Esophagus muscularis mucosa (tissue), 4 donors: ENCODE results near the gene DHRS13. TPM values are rescaled to one million over a fixed set of nuclear protein-coding genes. Genes with fewer than 3 reads are reported as not detected.

Experiments
- DNase-seq: peaks from one replicate; pipeline ENCODE4 v3.0.0-alpha.2; 2017; ENCODE audit errors: extremely low spot score
- H3K27ac ChIP-seq, 4 donors: fragments of 200-600 bp; sonication (generic); replicated peaks in 1 of 4; 1 replicate in 3 of 4; 2 replicates in 1 of 4; pipeline ENCODE4 v1.5.1; 2016 to 2019; ENCODE audit warnings: mild to moderate bottlenecking in 1 of 4
- H3K27me3 ChIP-seq, 4 donors: fragments of 200-600 bp; sonication (generic); one replicate each; pipeline versions ENCODE4 v1.5.1 to v1.6.0; 2016 to 2019
- H3K36me3 ChIP-seq, 4 donors: fragments of 200-600 bp; sonication (generic); one replicate each; pipeline ENCODE4 v1.5.1; 2016 to 2019
- H3K4me1 ChIP-seq, 4 donors: fragments of 200-600 bp; sonication (generic); one replicate each; pipeline ENCODE4 v1.5.1; 2016 to 2019
- H3K4me3 ChIP-seq, 4 donors: fragments of 200-600 bp; sonication (generic); 1 replicate in 2 of 4; 2 replicates in 2 of 4; pipeline ENCODE4 v1.5.1; 2016 to 2019; ENCODE audit warnings: mild to moderate bottlenecking in 4 of 4, moderate library complexity in 1 of 4
- H3K9me3 ChIP-seq, 4 donors: fragments of 200-600 bp; sonication (generic); 1 replicate in 3 of 4; 2 replicates in 1 of 4; pipeline ENCODE4 v1.5.1; 2016 to 2019
- CTCF ChIP-seq, 3 experiments: fragments of 200-600 bp in 2 of 3; fragments of 450-650 bp in 1 of 3; sonication (generic) in 2 of 3; IDR thresholded peaks; one replicate each; pipeline ENCODE4 v1.5.1; 2017 to 2019; ENCODE audit warnings: antibody characterized with exemption in 3 of 3, mild to moderate bottlenecking in 2 of 3, moderate library complexity in 1 of 3
- EP300 ChIP-seq: sonication (generic); formaldehyde crosslinking; IDR thresholded peaks from one replicate; pipeline ENCODE4 v1.6.1; 2017; ENCODE audit warnings: antibody characterized with exemption
- POLR2A ChIP-seq: fragments of 450-650 bp; IDR thresholded peaks from one replicate; pipeline ENCODE4 v1.6.1; 2017; ENCODE audit warnings: antibody characterized with exemption, moderate library complexity, mild to moderate bottlenecking, low read depth
- POLR2AphosphoS5 ChIP-seq, 2 donors: sonication (generic); formaldehyde crosslinking; IDR thresholded peaks; one replicate each; pipeline ENCODE4 v1.6.1; 2017; ENCODE audit warnings: antibody characterized with exemption in 2 of 2
- WGBS: methylation state at CpG from one replicate; pipeline ENCODE4 v1.1.5; 2018; 5-methylcytosine and 5-hydroxymethylcytosine counted together
- intact Hi-C: fragments of 100-400 bp; cut with DNase I; formaldehyde crosslinking; loops from one replicate; pipeline ENCODE4 v1.15.1; 2023
- total RNA-seq, 4 donors: library from RNA; depleted of rRNA; stranded (reverse); fragments of >200 nt; gene quantifications; one replicate each; pipeline versions ENCODE4 v1.1.0 to v1.2.1, GENCODE V29; 2016

The DHRS13 gene
- total RNA-seq, 4 donors from 2014 or later = 3.7 to 14.2 (median 5.9) TPM

- Histone ChIP-seq H3K9me3 (no peaks in the 10 kb centered on the region), H3K27ac (peak overlapping the region; percentile 93 to 99 (median 96)), H3K36me3 (peaks cover 0 to 6% (median under 1%) of the 10 kb centered on the region in 4 donors), H3K4me1 (peaks cover 57 to 75% (median 63%) of the 10 kb centered on the region in 4 donors), H3K27me3 (no peaks in the 10 kb centered on the region), H3K4me3 (peak overlapping the region; percentile 82 to 98 (median 92))
- intact Hi-C loops = loop anchor here (5.0 to 10.0 kb wide), 2 partner anchors 36 to 54 kb away; partner anchors contain the start of gene FLOT2
- DNase-seq = no peak
- WGBS = 11% methylated on average over 4 of the region's 4 CpGs
- TF ChIP-seq POLR2A (no peak), EP300 (no peak), CTCF (IDR thresholded peaks at IDR 0.05) (no peak), POLR2AphosphoS5 (IDR thresholded peaks at IDR 0.05) (no peak)
Measured at GRCh38 chr17:28948342-28948741, 45.5 kb upstream of the DHRS13 start.

GRCh38 chr17:28947639-28948038 is 44.8 kb upstream of the DHRS13 start:
- Histone ChIP-seq H3K27me3 (no peaks in the 10 kb centered on the region), H3K4me3 (no peak overlapping the region), H3K9me3 (no peaks in the 10 kb centered on the region), H3K4me1 (peaks cover 52 to 73% (median 57%) of the 10 kb centered on the region in 4 donors), H3K36me3 (peaks cover 0 to 6% (median 3%) of the 10 kb centered on the region in 4 donors), H3K27ac (peak overlapping the region; percentile 93 to 99 (median 96))
- TF ChIP-seq EP300 (no peak), POLR2AphosphoS5 (IDR thresholded peaks at IDR 0.05) (no peak)
- intact Hi-C loops = loop anchor here (5.0 to 10.0 kb wide), 2 partner anchors 35 to 53 kb away; partner anchors contain the start of gene FLOT2
- WGBS = 37% methylated on average over 3 of the region's 3 CpGs
- no peak for DNase-seq

GRCh38 chr17:28946239-28946638 is 43.4 kb upstream of the DHRS13 start:
- H3K4me1 ChIP-seq = peaks cover 59 to 83% (median 64%) of the 10 kb centered on the region in 4 donors
- H3K27me3 ChIP-seq = no peaks in the 10 kb centered on the region
- 25% methylated on average over 4 of the region's 4 CpGs for WGBS
- TF ChIP-seq CTCF (IDR thresholded peaks at IDR 0.05) (no peak), POLR2AphosphoS5 (IDR thresholded peaks at IDR 0.05) (no peak)
- no peaks in the 10 kb centered on the region for H3K9me3 ChIP-seq
- intact Hi-C loops = loop anchor here (5.0 to 10.0 kb wide), 2 partner anchors 34 to 51 kb away; partner anchors contain the start of gene FLOT2
- H3K36me3 ChIP-seq = peaks cover 0 to 6% (median 3%) of the 10 kb centered on the region in 4 donors
- no peak for DNase-seq
- H3K27ac ChIP-seq = peak overlapping the region; percentile 93 to 99 (median 96)
- peak overlapping the region in 1 of 4 donors; percentile 14 for H3K4me3 ChIP-seq

GRCh38 chr17:28944862-28945741 is 42.2 kb upstream of the DHRS13 start:
- TF ChIP-seq EP300 (no peak), POLR2AphosphoS5 (IDR thresholded peaks at IDR 0.05) (no peak), CTCF (IDR thresholded peaks at IDR 0.05) (no peak), POLR2A (no peak)

GRCh38 chr17:28944343-28944742 is 41.5 kb upstream of the DHRS13 start:
- Histone ChIP-seq H3K27ac (peak overlapping the region in 3 of 4 donors; percentile 93 to 99 (median 97)), H3K9me3 (no peaks in the 10 kb centered on the region), H3K36me3 (peaks cover 0 to 6% (median 3%) of the 10 kb centered on the region in 4 donors), H3K4me1 (peaks cover 78 to 93% (median 82%) of the 10 kb centered on the region in 4 donors), H3K27me3 (no peaks in the 10 kb centered on the region), H3K4me3 (no peak overlapping the region)
- intact Hi-C loops = loop anchor here (10.0 kb wide), 1 partner anchor 50 kb away; the partner anchor contains the start of gene FLOT2
- WGBS = 76% methylated on average over 4 of the region's 4 CpGs
- DNase-seq = no peak
- no peak for TF ChIP-seq EP300
- no peak for TF ChIP-seq CTCF (IDR thresholded peaks at IDR 0.05)
- TF ChIP-seq POLR2AphosphoS5 (IDR thresholded peaks at IDR 0.05) = no peak
- TF ChIP-seq POLR2A = no peak

More at GRCh38 chr17:28944862-28945741, 42.2 kb upstream of the DHRS13 start:
- H3K4me3 ChIP-seq = peak overlapping the region in 1 of 4 donors; percentile 13
- no peaks in the 10 kb centered on the region for H3K9me3 ChIP-seq
- no peak for DNase-seq
- intact Hi-C loops = loop anchor here (5.0 to 10.0 kb wide), 2 partner anchors 33 to 50 kb away; partner anchors contain the start of gene FLOT2
- H3K27me3 ChIP-seq = no peaks in the 10 kb centered on the region
- 21% methylated on average over 8 of the region's 8 CpGs for WGBS
- H3K4me1 ChIP-seq = peaks cover 70 to 89% (median 74%) of the 10 kb centered on the region in 4 donors
- H3K36me3 ChIP-seq = peaks cover 0 to 6% (median 3%) of the 10 kb centered on the region in 4 donors
- H3K27ac ChIP-seq = peak overlapping the region; percentile 93 to 99 (median 96)
